CD4-positive, alpha-beta T cell treated with Interleukin-15 for 4 hours (primary cell): Measurements from ENCODE around the gene TTC23.

Experiments
- DNase-seq: peaks from one replicate; pipeline ENCODE4 v3.0.0-alpha.2; 2020; ENCODE audit warnings: low spot score

The TTC23 gene

GRCh38 chr15:99165020-99165790, 84.2 kb downstream of the TTC23 start:
- no peak for DNase-seq

- no peak for DNase-seq
These were observed 85.3 kb downstream of the TTC23 start for GRCh38 chr15:99164119-99164518.

GRCh38 chr15:99163271-99164062, 85.9 kb downstream of the TTC23 start:
- no peak for DNase-seq

- no peak for DNase-seq
These were observed 90.6 kb downstream of the TTC23 start for GRCh38 chr15:99158626-99159412.

- no peak for DNase-seq
These were observed 91.9 kb downstream of the TTC23 start for GRCh38 chr15:99157456-99157855.

- no peak for DNase-seq
These were observed 93.4 kb downstream of the TTC23 start for GRCh38 chr15:99155961-99156443.

GRCh38 chr15:99154271-99154670, 95.1 kb downstream of the TTC23 start:
- no peak for DNase-seq

GRCh38 chr15:99153026-99153535, 96.3 kb downstream of the TTC23 start:
- DNase-seq, result no peak

GRCh38 chr15:99151156-99151555, 98.2 kb downstream of the TTC23 start:
- no peak for DNase-seq

GRCh38 chr15:99149366-99149765, 100.0 kb downstream of the TTC23 start:
- DNase-seq, result no peak

GRCh38 chr15:99148851-99149276, 100.5 kb downstream of the TTC23 start:
- DNase-seq, result no peak

GRCh38 chr15:99146661-99147060, 102.7 kb downstream of the TTC23 start:
- DNase-seq, result no peak

- DNase-seq, result no peak
These were observed 103.6 kb downstream of the TTC23 start for GRCh38 chr15:99145778-99146177.

- DNase-seq, result no peak
These were observed 104.4 kb downstream of the TTC23 start for GRCh38 chr15:99145005-99145404.

GRCh38 chr15:99143655-99144610, 105.4 kb downstream of the TTC23 start:
- DNase-seq, result no peak

GRCh38 chr15:99143242-99143641, 106.1 kb downstream of the TTC23 start:
- no peak for DNase-seq

GRCh38 chr15:99142562-99142961, 106.8 kb downstream of the TTC23 start:
- no peak for DNase-seq

GRCh38 chr15:99141943-99142342, 107.4 kb downstream of the TTC23 start:
- no peak for DNase-seq

GRCh38 chr15:99140590-99140989, 108.8 kb downstream of the TTC23 start:
- DNase-seq, result no peak

- DNase-seq, result no peak
These were observed 110.1 kb downstream of the TTC23 start for GRCh38 chr15:99139276-99139675.

GRCh38 chr15:99138491-99138982, 110.8 kb downstream of the TTC23 start:
- no peak for DNase-seq
